ENCODE data around the gene SPESP1. TPM values are rescaled to one million over a fixed set of nuclear protein-coding genes. Genes with fewer than 3 reads are reported as not detected.

SPESP1 gene
- total RNA-seq, 1 experiment from 2014 or later: not detected

DNA sequence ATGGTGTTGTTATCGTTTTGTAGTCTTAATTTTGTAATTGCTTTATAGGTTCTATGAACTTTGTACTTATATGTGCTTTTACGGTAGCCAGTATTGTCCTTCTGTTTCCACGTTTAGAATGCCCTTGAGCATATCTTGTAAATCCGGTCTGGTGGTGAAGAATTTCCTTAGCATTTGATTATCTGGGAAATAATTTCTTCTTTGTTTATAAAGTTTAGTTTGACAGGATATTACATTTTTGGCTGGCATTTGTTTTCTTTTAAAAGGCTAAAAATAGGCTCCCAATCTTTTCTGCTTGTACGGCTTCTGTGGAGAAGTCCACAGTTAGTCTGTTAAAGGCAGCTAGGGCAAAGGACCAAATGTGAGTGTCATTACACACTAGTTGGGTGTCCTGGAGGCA is 36.7 kb downstream of the SPESP1 start:
- POLR2A ChIA-PET: no interaction called here
- H3K4me3 ChIP-seq (ENCODE audit: low read depth in 2 of 2, low read length in 2 of 2): no peak overlapping the region
- no TSS peak for BruUV-seq (replicated peaks)
- in situ Hi-C loops (cut with HindIII; ENCODE audit: low pct_unique_long_range_greater_than_20kb, low sequenced_read_pairs) (no loop called here), intact Hi-C loops (cut with micrococcal nuclease; ENCODE audit: unreplicated experiment) (no loop called here)
- no peak overlapping the region for H3K27ac ChIP-seq (ENCODE audit: low read length)
- CTCF ChIA-PET: no interaction called here
- no peak for DNase-seq (ENCODE audit: low read depth, low spot score)
- no peaks in the 10 kb centered on the region for H3K9me3 ChIP-seq (ENCODE audit: control insufficient read depth, insufficient read depth, low read depth, low read length)
- ATAC-seq: no peak
- no peaks in the 10 kb centered on the region for H3K36me3 ChIP-seq (ENCODE audit: control insufficient read depth, insufficient read depth, low read length)
- H3K27me3 ChIP-seq (ENCODE audit: control insufficient read depth, insufficient read depth, low read length): no peaks in the 10 kb centered on the region
- H3K4me1 ChIP-seq (ENCODE audit: control insufficient read depth, insufficient read depth, low read length): no peaks in the 10 kb centered on the region
- TF ChIP-seq, protein P1, sequence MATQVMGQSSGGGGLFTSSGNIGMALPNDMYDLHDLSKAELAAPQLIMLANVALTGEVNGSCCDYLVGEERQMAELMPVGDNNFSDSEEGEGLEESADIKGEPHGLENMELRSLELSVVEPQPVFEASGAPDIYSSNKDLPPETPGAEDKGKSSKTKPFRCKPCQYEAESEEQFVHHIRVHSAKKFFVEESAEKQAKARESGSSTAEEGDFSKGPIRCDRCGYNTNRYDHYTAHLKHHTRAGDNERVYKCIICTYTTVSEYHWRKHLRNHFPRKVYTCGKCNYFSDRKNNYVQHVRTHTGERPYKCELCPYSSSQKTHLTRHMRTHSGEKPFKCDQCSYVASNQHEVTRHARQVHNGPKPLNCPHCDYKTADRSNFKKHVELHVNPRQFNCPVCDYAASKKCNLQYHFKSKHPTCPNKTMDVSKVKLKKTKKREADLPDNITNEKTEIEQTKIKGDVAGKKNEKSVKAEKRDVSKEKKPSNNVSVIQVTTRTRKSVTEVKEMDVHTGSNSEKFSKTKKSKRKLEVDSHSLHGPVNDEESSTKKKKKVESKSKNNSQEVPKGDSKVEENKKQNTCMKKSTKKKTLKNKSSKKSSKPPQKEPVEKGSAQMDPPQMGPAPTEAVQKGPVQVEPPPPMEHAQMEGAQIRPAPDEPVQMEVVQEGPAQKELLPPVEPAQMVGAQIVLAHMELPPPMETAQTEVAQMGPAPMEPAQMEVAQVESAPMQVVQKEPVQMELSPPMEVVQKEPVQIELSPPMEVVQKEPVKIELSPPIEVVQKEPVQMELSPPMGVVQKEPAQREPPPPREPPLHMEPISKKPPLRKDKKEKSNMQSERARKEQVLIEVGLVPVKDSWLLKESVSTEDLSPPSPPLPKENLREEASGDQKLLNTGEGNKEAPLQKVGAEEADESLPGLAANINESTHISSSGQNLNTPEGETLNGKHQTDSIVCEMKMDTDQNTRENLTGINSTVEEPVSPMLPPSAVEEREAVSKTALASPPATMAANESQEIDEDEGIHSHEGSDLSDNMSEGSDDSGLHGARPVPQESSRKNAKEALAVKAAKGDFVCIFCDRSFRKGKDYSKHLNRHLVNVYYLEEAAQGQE (IDR thresholded peaks at IDR 0.05; ENCODE audit: insufficient read depth in 1 of 2, low read depth in 2 of 2, low read length in 1 of 2): no peak
- no peak for TF ChIP-seq TCF7L2 (IDR thresholded peaks at IDR 0.05; ENCODE audit: low read depth, low read length)
- TF ChIP-seq SIN3A (IDR thresholded peaks at IDR 0.05; ENCODE audit: borderline replicate concordance, insufficient read depth, low read depth, low read length): no peak
- TF ChIP-seq POLR2AphosphoS5 (IDR thresholded peaks at IDR 0.05; ENCODE audit: low read depth, low read length): no peak
- no peak for TF ChIP-seq CTCF (IDR thresholded peaks at IDR 0.05)

DNA sequence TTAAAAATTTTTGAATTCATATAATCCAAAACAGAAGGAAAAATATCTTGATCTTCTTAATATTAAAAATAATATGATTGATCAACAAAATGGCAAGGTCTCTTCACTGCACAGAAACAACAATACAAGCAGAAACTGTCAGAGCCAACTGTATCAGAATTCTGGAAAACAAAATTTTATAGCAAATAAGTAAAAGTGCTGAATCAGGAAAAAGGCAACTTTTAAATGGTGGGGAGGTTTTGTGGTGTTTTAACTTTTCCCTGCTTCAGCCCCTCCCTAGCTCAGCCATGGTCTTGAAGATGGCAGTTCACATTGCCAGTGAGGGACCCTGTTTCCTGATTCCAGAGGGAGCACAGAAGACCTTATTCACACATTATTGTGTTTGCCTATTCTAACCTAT is 37.6 kb downstream of the SPESP1 start:
- Histone ChIP-seq H3K36me3 (ENCODE audit: control insufficient read depth, insufficient read depth, low read length) (no peaks in the 10 kb centered on the region), H3K9me3 (ENCODE audit: control insufficient read depth, insufficient read depth, low read depth, low read length) (no peaks in the 10 kb centered on the region), H3K4me3 (ENCODE audit: low read depth in 2 of 2, low read length in 2 of 2) (no peak overlapping the region), H3K27me3 (ENCODE audit: control insufficient read depth, insufficient read depth, low read length) (no peaks in the 10 kb centered on the region), H3K27ac (ENCODE audit: low read length) (no peak overlapping the region), H3K4me1 (ENCODE audit: control insufficient read depth, insufficient read depth, low read length) (no peaks in the 10 kb centered on the region)
- CTCF ChIA-PET: no interaction called here
- TF ChIP-seq SIN3A (IDR thresholded peaks at IDR 0.05; ENCODE audit: borderline replicate concordance, insufficient read depth, low read depth, low read length): no peak
- no peak for TF ChIP-seq POLR2AphosphoS5 (IDR thresholded peaks at IDR 0.05; ENCODE audit: low read depth, low read length)
- TF ChIP-seq TCF7L2 (IDR thresholded peaks at IDR 0.05; ENCODE audit: low read depth, low read length): no peak
- TF ChIP-seq, protein P1 (IDR thresholded peaks at IDR 0.05; ENCODE audit: insufficient read depth in 1 of 2, low read depth in 2 of 2, low read length in 1 of 2): no peak
- no peak for TF ChIP-seq CTCF (IDR thresholded peaks at IDR 0.05)
- DNase-seq (ENCODE audit: low read depth, low spot score): no peak
- intact Hi-C loops (cut with micrococcal nuclease; ENCODE audit: unreplicated experiment): no loop called here
- POLR2A ChIA-PET: no interaction called here
- in situ Hi-C loops (cut with HindIII; ENCODE audit: low pct_unique_long_range_greater_than_20kb, low sequenced_read_pairs): no loop called here
- ATAC-seq: no peak
- no TSS peak for BruUV-seq (replicated peaks)
